Measurements from ENCODE around the gene PMS1. TPM values are rescaled to one million over a fixed set of nuclear protein-coding genes. Genes with fewer than 3 reads are reported as not detected.

Gene PMS1
- total and polyA plus RNA-seq, 2 donors (not counting 3 experiments of a cell fraction or from before 2014, with no cell fraction given), result 6.6 to 27.8 TPM

DNA sequence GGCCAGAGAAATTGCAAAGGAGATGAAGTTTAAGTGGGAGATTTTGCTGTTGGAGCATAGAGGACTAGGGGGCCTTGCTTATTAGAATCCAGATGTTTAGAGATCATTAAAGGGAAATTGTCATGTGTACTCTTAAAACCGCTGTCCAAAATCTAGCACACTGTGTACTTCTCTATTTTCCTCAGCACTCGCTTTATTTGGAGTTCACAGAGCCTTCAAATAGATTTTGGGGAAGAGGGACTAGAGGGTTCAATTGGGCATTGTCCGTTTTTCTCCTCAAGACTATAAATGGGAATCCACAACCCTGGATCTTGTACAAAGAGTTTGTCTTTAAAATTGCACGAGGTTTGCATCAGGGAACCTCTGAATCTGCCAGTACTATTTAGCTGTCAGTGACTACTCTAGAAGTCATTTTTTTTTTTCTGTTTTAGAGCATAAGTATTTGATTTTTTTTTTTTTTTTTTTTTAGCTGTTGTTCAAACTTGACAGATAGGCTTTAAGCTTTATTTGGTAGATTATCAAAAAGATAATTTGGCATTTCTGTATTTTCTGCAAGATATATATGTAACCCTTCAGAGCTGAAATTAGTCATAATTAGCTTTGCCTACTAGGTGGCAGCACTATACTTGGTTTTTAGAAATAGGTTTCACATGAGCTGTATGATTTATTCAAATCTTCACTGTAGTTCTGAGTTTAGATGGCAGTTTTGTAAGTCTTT lies 14.2 kb downstream of the PMS1 start:
- intact Hi-C loops (cut with micrococcal nuclease) (loop anchor here (1.0 kb wide), 1 partner anchor 272 kb away; no protein-coding TSS in a partner anchor), dilution Hi-C loops (cut with MboI; ENCODE audit: extremely low pct_ligation_motif_present, low sequenced_read_pairs) (no loop called here)
- H3K4me2 ChIP-seq (ENCODE audit: insufficient read depth, low read length), result no peak overlapping the region
- H3K4me1 ChIP-seq (ENCODE audit: control insufficient read depth, extremely low read depth, insufficient read depth, low read length), result no peaks in the 10 kb centered on the region
- no peaks in the 10 kb centered on the region for H3K9me3 ChIP-seq (replicated peaks; ENCODE audit: control insufficient read depth, insufficient read depth, low read length)
- no peaks in the 10 kb centered on the region for H3K27me3 ChIP-seq (ENCODE audit: control insufficient read depth in 2 of 2, insufficient read depth in 2 of 2, low read length in 2 of 2)
- H3K4me3 ChIP-seq (replicated peaks in 1 of 3; ENCODE audit: insufficient read depth in 1 of 3, low read depth in 1 of 3, low read length in 3 of 3), result no peak overlapping the region
- TF ChIP-seq FOS (IDR thresholded peaks at IDR 0.05; ENCODE audit: borderline replicate concordance, insufficient read depth, low read length) (no peak), POLR2A (IDR thresholded peaks at IDR 0.05; ENCODE audit: low read depth, low read length) (no peak)
- TF ChIP-seq, protein P1, sequence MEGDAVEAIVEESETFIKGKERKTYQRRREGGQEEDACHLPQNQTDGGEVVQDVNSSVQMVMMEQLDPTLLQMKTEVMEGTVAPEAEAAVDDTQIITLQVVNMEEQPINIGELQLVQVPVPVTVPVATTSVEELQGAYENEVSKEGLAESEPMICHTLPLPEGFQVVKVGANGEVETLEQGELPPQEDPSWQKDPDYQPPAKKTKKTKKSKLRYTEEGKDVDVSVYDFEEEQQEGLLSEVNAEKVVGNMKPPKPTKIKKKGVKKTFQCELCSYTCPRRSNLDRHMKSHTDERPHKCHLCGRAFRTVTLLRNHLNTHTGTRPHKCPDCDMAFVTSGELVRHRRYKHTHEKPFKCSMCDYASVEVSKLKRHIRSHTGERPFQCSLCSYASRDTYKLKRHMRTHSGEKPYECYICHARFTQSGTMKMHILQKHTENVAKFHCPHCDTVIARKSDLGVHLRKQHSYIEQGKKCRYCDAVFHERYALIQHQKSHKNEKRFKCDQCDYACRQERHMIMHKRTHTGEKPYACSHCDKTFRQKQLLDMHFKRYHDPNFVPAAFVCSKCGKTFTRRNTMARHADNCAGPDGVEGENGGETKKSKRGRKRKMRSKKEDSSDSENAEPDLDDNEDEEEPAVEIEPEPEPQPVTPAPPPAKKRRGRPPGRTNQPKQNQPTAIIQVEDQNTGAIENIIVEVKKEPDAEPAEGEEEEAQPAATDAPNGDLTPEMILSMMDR (IDR thresholded peaks at IDR 0.05; ENCODE audit: extremely low read depth in 1 of 2, insufficient read depth in 1 of 2, low read depth in 1 of 2, low read length in 2 of 2), result peak; percentile 24 to 41
- FAIRE-seq, result peak; percentile 15
- ChIA-PET CTCF (interaction anchor here (0.6 to 2.7 kb wide), 47 partner anchors 9 to 713 kb away, joined by 3 to 51 read pairs (median 5); partner anchors contain the start of genes ANKAR, ASNSD1, HIBCH and MSTN), POLR2A (no interaction called here)
- no TSS peak for BruUV-seq (replicated peaks)
- H3K79me2 ChIP-seq (ENCODE audit: control insufficient read depth, insufficient read depth, low read length), result peaks cover 4% of the 10 kb centered on the region
- no peaks in the 10 kb centered on the region for H3K9me1 ChIP-seq (replicated peaks; ENCODE audit: control insufficient read depth, extremely low read depth, insufficient read depth, low read length)
- H3K36me3 ChIP-seq (ENCODE audit: control insufficient read depth in 2 of 2, extremely low read depth in 1 of 2, insufficient read depth in 2 of 2, low read length in 2 of 2), result peaks cover 0 to 9% of the 10 kb centered on the region in 2 experiments
- no peaks in the 10 kb centered on the region for H4K20me1 ChIP-seq (replicated peaks; ENCODE audit: control insufficient read depth, extremely low read depth, insufficient read depth, low read length)
- DNase-seq (ENCODE audit: low read depth, low spot score), result peak; percentile 64
- H3K9ac ChIP-seq (replicated peaks; ENCODE audit: extremely low read depth, insufficient read depth, low read length), result no peak overlapping the region
- H2AFZ ChIP-seq (ENCODE audit: low read depth, low read length), result no peak overlapping the region
- H3K27ac ChIP-seq (ENCODE audit: insufficient read depth, low read depth, low read length), result no peak overlapping the region

DNA sequence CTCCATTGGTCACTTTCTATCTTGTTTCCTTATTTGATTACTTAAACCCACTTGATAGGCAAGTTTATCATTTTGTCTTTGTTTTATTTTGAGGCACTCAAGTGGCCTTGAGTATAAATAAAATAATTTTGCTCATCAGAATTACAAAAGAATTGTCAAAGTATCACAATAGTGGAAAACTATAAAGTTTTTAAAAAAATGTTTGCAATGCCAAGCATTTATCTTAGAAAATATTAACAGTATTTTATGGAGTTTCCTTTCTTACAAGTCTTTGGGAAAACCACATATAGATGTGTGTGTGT lies 14.7 kb downstream of the PMS1 start:
- H3K9ac ChIP-seq (replicated peaks; ENCODE audit: extremely low read depth, insufficient read depth, low read length), result no peak overlapping the region
- no peak overlapping the region for H3K4me3 ChIP-seq (replicated peaks in 1 of 3; ENCODE audit: insufficient read depth in 1 of 3, low read depth in 1 of 3, low read length in 3 of 3)
- no peak overlapping the region for H3K4me2 ChIP-seq (ENCODE audit: insufficient read depth, low read length)
- intact Hi-C loops (cut with micrococcal nuclease) (no loop called here), dilution Hi-C loops (cut with MboI; ENCODE audit: extremely low pct_ligation_motif_present, low sequenced_read_pairs) (no loop called here)
- no peak for DNase-seq (ENCODE audit: low read depth, low spot score)
- H4K20me1 ChIP-seq (replicated peaks; ENCODE audit: control insufficient read depth, extremely low read depth, insufficient read depth, low read length), result no peaks in the 10 kb centered on the region
- no peaks in the 10 kb centered on the region for H3K27me3 ChIP-seq (ENCODE audit: control insufficient read depth in 2 of 2, insufficient read depth in 2 of 2, low read length in 2 of 2)
- no peak overlapping the region for H2AFZ ChIP-seq (ENCODE audit: low read depth, low read length)
- H3K27ac ChIP-seq (ENCODE audit: insufficient read depth, low read depth, low read length), result no peak overlapping the region
- no peaks in the 10 kb centered on the region for H3K9me3 ChIP-seq (replicated peaks; ENCODE audit: control insufficient read depth, insufficient read depth, low read length)
- peaks cover 4% of the 10 kb centered on the region for H3K79me2 ChIP-seq (ENCODE audit: control insufficient read depth, insufficient read depth, low read length)
- TF ChIP-seq POLR2AphosphoS5 (IDR thresholded peaks at IDR 0.05; ENCODE audit: insufficient read depth, low read depth, low read length), result no peak
- TF ChIP-seq POLR2A (IDR thresholded peaks at IDR 0.05; ENCODE audit: low read depth, low read length), result no peak
- TF ChIP-seq, protein P1 (IDR thresholded peaks at IDR 0.05; ENCODE audit: extremely low read depth in 1 of 2, insufficient read depth in 1 of 2, low read depth in 1 of 2, low read length in 2 of 2), result no peak
- no peak for TF ChIP-seq MYC (IDR thresholded peaks at IDR 0.05; ENCODE audit: low read depth, low read length)
- TF ChIP-seq JUN (IDR thresholded peaks at IDR 0.05; ENCODE audit: borderline replicate concordance, insufficient read depth, insufficient read length, low read depth), result no peak
- TF ChIP-seq, protein P2, sequence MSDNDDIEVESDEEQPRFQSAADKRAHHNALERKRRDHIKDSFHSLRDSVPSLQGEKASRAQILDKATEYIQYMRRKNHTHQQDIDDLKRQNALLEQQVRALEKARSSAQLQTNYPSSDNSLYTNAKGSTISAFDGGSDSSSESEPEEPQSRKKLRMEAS (IDR thresholded peaks at IDR 0.05; ENCODE audit: insufficient read depth, insufficient read length), result no peak
- no peak for TF ChIP-seq FOS (IDR thresholded peaks at IDR 0.05; ENCODE audit: borderline replicate concordance, insufficient read depth, low read length)
- TF ChIP-seq EZH2 (IDR thresholded peaks at IDR 0.05; ENCODE audit: borderline replicate concordance, low read depth, low read length, severe bottlenecking), result no peak
- TF ChIP-seq GATA2 (IDR thresholded peaks at IDR 0.05; ENCODE audit: insufficient read depth, insufficient read length, low read depth, low read length), result no peak
- CTCF ChIA-PET, result interaction anchor here (0.6 to 2.7 kb wide), 48 partner anchors 9 to 713 kb away, joined by 3 to 51 read pairs (median 4); partner anchors contain the start of genes ANKAR, ASNSD1, HIBCH and MSTN
- POLR2A ChIA-PET, result no interaction called here
- no peaks in the 10 kb centered on the region for H3K9me1 ChIP-seq (replicated peaks; ENCODE audit: control insufficient read depth, extremely low read depth, insufficient read depth, low read length)
- H3K4me1 ChIP-seq (ENCODE audit: control insufficient read depth, extremely low read depth, insufficient read depth, low read length), result no peaks in the 10 kb centered on the region
- peaks cover 0 to 9% of the 10 kb centered on the region in 2 experiments for H3K36me3 ChIP-seq (ENCODE audit: control insufficient read depth in 2 of 2, extremely low read depth in 1 of 2, insufficient read depth in 2 of 2, low read length in 2 of 2)
- no TSS peak for BruUV-seq (replicated peaks)
- FAIRE-seq, result no peak

Data from endothelial cell of umbilical vein (primary cell).